ENCODE data around the gene SLAIN1. TPM values are rescaled to one million over a fixed set of nuclear protein-coding genes. Genes with fewer than 3 reads are reported as not detected.
A peak's percentile ranks its signal among the peaks of the same experiment; 100 is the strongest.

The SLAIN1 gene
- total and polyA plus RNA-seq, 2 of the 13 experiments (the other 11 are each of a cell fraction or from before 2014, with no cell fraction given) = 1.2 to 4.5 TPM

DNA sequence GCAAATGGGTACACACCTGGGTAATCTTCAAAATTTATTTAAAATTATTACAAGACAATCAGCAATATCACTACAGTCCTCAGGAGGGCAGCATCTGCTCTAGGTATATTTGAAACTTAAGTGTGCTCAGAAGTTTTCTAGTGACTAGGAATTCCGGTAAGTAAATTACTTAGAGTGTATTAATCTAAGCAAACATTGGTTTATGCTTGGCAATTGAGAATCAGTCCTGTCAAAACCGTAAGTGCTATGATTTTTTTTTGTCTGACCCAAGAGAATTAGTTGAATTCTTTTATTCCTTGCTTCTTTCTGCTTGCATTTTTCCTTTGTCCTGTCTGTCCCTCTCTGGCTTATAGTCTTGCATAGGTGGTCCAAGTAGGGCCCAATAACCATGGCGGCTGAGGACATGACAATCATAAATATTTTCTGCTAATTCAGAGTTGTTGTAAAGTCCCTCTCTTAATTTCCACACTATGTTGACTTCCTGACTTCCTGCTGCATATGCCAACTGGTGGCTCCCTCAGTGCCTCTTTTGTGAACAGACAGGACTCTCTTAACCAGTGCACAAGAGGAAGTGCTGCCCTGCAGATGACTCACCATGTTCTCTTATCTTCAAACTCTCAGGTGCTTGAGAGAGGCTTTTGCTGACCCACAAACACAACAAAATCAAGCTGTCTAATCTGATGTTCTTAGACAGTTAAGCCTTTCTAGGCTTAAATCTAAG lies 82.2 kb downstream of the SLAIN1 start:
- DNase-seq (ENCODE audit: low spot score) (peak; percentile 26), ATAC-seq (peak; percentile 71), FAIRE-seq (no peak)
- ChIA-PET CTCF (ENCODE audit: low intra/inter-chr PET ratio, low total read pairs) (interaction anchor here (2.6 kb wide), 1 partner anchor 341 kb away, joined by 24 read pairs; no protein-coding TSS in a partner anchor), POLR2A (no interaction called here)
- Histone ChIP-seq H3K27ac (ENCODE audit: extremely low read length, insufficient read depth, low read length) (no peak overlapping the region), H2AFZ (ENCODE audit: low read length) (no peak overlapping the region), H3K27me3 (ENCODE audit: control insufficient read depth in 1 of 2, insufficient read depth in 2 of 2, low read length in 2 of 2) (no peaks in the 10 kb centered on the region), H3K79me2 (ENCODE audit: insufficient read depth, low read length) (no peaks in the 10 kb centered on the region), H3K9ac (ENCODE audit: insufficient read depth, low read depth, low read length) (no peak overlapping the region), H4K20me1 (ENCODE audit: insufficient read depth, low read length) (no peaks in the 10 kb centered on the region), H3K4me2 (ENCODE audit: low read depth, low read length) (no peak overlapping the region), H3K9me3 (ENCODE audit: low read length) (no peaks in the 10 kb centered on the region), H3K4me1 (ENCODE audit: insufficient read depth, low read length) (no peaks in the 10 kb centered on the region), H3K36me3 (replicated peaks in 1 of 2; ENCODE audit: control insufficient read depth in 1 of 2, insufficient read depth in 2 of 2, low read length in 2 of 2) (no peaks in the 10 kb centered on the region), H3K4me3 (replicated peaks in 1 of 3; ENCODE audit: insufficient read depth in 1 of 3, low read depth in 2 of 3, low read length in 3 of 3) (no peak overlapping the region)
- no TSS peak for BruUV-seq (replicated peaks)
- intact Hi-C loops (cut with micrococcal nuclease; ENCODE audit: unreplicated experiment) = no loop called here
- in situ Hi-C loops (cut with HindIII; ENCODE audit: extremely low pct_ligation_motif_present, low pct_unique_long_range_greater_than_20kb) = loop anchor here (5.0 kb wide), 1 partner anchor 343 kb away; no protein-coding TSS in a partner anchor
- 2% methylated on average over 3 of the region's 3 CpGs for WGBS (ENCODE audit: low lambda C conversion rate)
- TF ChIP-seq NFRKB (IDR thresholded peaks at IDR 0.05) (no peak), SMC3 (IDR thresholded peaks at IDR 0.05; ENCODE audit: low read length) (0 out of 2 replicates have a peak, but pooled peaks have one; percentile 33), STAG1 (CRISPR knock-in tag; IDR thresholded peaks at IDR 0.05) (peak; percentile 58), ZNF7 (CRISPR knock-in tag; IDR thresholded peaks at IDR 0.05) (no peak)
- TF ChIP-seq, protein P1, sequence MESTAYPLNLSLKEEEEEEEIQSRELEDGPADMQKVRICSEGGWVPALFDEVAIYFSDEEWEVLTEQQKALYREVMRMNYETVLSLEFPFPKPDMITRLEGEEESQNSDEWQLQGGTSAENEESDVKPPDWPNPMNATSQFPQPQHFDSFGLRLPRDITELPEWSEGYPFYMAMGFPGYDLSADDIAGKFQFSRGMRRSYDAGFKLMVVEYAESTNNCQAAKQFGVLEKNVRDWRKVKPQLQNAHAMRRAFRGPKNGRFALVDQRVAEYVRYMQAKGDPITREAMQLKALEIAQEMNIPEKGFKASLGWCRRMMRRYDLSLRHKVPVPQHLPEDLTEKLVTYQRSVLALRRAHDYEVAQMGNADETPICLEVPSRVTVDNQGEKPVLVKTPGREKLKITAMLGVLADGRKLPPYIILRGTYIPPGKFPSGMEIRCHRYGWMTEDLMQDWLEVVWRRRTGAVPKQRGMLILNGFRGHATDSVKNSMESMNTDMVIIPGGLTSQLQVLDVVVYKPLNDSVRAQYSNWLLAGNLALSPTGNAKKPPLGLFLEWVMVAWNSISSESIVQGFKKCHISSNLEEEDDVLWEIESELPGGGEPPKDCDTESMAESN (CRISPR knock-in tag; conservative IDR thresholded peaks at IDR 0.05) = no peak
- TF ChIP-seq, protein P2, sequence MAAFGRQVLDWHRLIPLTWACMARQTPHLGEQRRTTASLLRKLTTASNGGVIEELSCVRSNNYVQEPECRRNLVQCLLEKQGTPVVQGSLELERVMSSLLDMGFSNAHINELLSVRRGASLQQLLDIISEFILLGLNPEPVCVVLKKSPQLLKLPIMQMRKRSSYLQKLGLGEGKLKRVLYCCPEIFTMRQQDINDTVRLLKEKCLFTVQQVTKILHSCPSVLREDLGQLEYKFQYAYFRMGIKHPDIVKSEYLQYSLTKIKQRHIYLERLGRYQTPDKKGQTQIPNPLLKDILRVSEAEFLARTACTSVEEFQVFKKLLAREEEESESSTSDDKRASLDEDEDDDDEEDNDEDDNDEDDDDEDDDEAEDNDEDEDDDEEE (CRISPR knock-in tag; IDR thresholded peaks at IDR 0.05) = no peak
- TF ChIP-seq, protein P3, sequence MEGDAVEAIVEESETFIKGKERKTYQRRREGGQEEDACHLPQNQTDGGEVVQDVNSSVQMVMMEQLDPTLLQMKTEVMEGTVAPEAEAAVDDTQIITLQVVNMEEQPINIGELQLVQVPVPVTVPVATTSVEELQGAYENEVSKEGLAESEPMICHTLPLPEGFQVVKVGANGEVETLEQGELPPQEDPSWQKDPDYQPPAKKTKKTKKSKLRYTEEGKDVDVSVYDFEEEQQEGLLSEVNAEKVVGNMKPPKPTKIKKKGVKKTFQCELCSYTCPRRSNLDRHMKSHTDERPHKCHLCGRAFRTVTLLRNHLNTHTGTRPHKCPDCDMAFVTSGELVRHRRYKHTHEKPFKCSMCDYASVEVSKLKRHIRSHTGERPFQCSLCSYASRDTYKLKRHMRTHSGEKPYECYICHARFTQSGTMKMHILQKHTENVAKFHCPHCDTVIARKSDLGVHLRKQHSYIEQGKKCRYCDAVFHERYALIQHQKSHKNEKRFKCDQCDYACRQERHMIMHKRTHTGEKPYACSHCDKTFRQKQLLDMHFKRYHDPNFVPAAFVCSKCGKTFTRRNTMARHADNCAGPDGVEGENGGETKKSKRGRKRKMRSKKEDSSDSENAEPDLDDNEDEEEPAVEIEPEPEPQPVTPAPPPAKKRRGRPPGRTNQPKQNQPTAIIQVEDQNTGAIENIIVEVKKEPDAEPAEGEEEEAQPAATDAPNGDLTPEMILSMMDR (CRISPR knock-in tag; IDR thresholded peaks at IDR 0.05) = peak; percentile 45

Data from HepG2 (cell line).